OCI-LY7 (cell line): ENCODE data around the gene TM9SF3. TPM values are rescaled to one million over a fixed set of nuclear protein-coding genes. Genes with fewer than 3 reads are reported as not detected.

Experiments used
- BruUV-seq: library from RNA; stranded (reverse); fragments of 400-500 nt; replicated peaks from 2 replicates; lab custom pipeline; 2021; lab: Mats Ljungman, UMichigan
- CTCF ChIA-PET: fragments of 300-600 bp; sonication (Branson Sonifier 250); formaldehyde crosslinking; loops from one replicate; lab custom pipeline; 2022; ENCODE audit warnings: antibody characterized with exemption; ENCODE audit not compliant: unreplicated experiment; lab: Charles Lee
- POLR2A ChIA-PET: fragments of 300-600 bp; sonication (Branson Sonifier 250); formaldehyde crosslinking; loops from one replicate; lab custom pipeline; 2022; ENCODE audit warnings: antibody characterized with exemption; lab: Charles Lee
- DNase-seq: peaks from one replicate; pipeline ENCODE4 v3.0.0-alpha.2; 2015; ENCODE audit warnings: low spot score
- H2AFZ ChIP-seq: fragments of 200-600 bp; sonication (generic), shearing (Covaris generic); 2 replicates; pipeline ENCODE4 v1.6.1; 2014; ENCODE audit warnings: mild to moderate bottlenecking, antibody characterized with exemption, low read length, moderate library complexity
- H3K27ac ChIP-seq: fragments of 200-600 bp; sonication (generic); 2 replicates; pipeline ENCODE4 v1.5.1; 2014; ENCODE audit warnings: mixed run types, low read depth, mild to moderate bottlenecking, moderate library complexity, low read length, inconsistent platforms; ENCODE audit not compliant: poor library complexity, severe bottlenecking
- H3K36me3 ChIP-seq: fragments of 200-600 bp; sonication (generic); 2 replicates; pipeline ENCODE4 v1.6.1; 2014; ENCODE audit warnings: mild to moderate bottlenecking, antibody characterized with exemption, low read length, moderate library complexity, mixed read lengths; ENCODE audit not compliant: insufficient read depth
- H3K4me1 ChIP-seq: fragments of 200-600 bp; sonication (generic); 2 replicates; pipeline ENCODE4 v1.5.1; 2014; ENCODE audit warnings: mild to moderate bottlenecking, low read length; ENCODE audit not compliant: insufficient read depth, poor library complexity, severe bottlenecking
- H3K4me2 ChIP-seq: fragments of 200-600 bp; sonication (generic); 2 replicates; pipeline ENCODE4 v1.6.1; 2014; ENCODE audit warnings: mild to moderate bottlenecking, low read length
- H3K4me3 ChIP-seq: fragments of 200-600 bp; sonication (generic); 2 replicates; pipeline ENCODE4 v1.5.1; 2014; ENCODE audit warnings: mild to moderate bottlenecking, low read depth, low read length; ENCODE audit not compliant: poor library complexity, severe bottlenecking
- H3K79me2 ChIP-seq: fragments of 200-600 bp; sonication (generic); 2 replicates; pipeline ENCODE4 v1.6.1; 2016; ENCODE audit warnings: low read depth, mild to moderate bottlenecking, low read length, moderate library complexity, mixed read lengths; ENCODE audit not compliant: insufficient read depth
- H3K9me2 ChIP-seq: fragments of 200-600 bp; sonication (generic); 2 replicates; pipeline ENCODE4 v1.6.1; 2016; ENCODE audit warnings: mild to moderate bottlenecking, low read length, mixed read lengths; ENCODE audit not compliant: insufficient read depth
- H3K9me3 ChIP-seq: fragments of 200-600 bp; sonication (generic); 2 replicates; pipeline ENCODE4 v1.6.1; 2014; ENCODE audit warnings: mild to moderate bottlenecking, mixed run types, low read length, mixed read lengths
- H4K20me1 ChIP-seq: fragments of 200-600 bp; sonication (generic); 2 replicates; pipeline ENCODE4 v1.6.1; 2014; ENCODE audit warnings: mild to moderate bottlenecking, antibody characterized with exemption, low read length, moderate library complexity, mixed read lengths; ENCODE audit not compliant: insufficient read depth
- EZH2phosphoT487 ChIP-seq: fragments of 200-600 bp; sonication (generic); IDR thresholded peaks from 2 replicates; pipeline ENCODE4 v1.6.1; 2018; ENCODE audit warnings: low read depth, borderline replicate concordance, mild to moderate bottlenecking, mixed run types, antibody characterized with exemption, low read length, moderate library complexity, mixed read lengths
- intact Hi-C: fragments of 100-400 bp; cut with micrococcal nuclease; formaldehyde crosslinking; loops from one replicate; pipeline ENCODE4 v1.10.0; 2022; ENCODE audit not compliant: unreplicated experiment
- total RNA-seq, 2 experiments: library from RNA; depleted of rRNA in 1 of 2; stranded (reverse); fragments of >200 nt in 1 of 2; shearing (Covaris generic) in 1 of 2; gene quantifications; 2 replicates each; pipeline ENCODE4 v1.2.3, GENCODE V29; 2014 to 2022
- TF ChIP-seq, protein P1 (sequence below): fragments of 200-600 bp; sonication (generic); conservative IDR thresholded peaks from 2 replicates; pipeline ENCODE4 v1.5.1; 2014; ENCODE audit warnings: mild to moderate bottlenecking, antibody characterized with exemption, low read length, moderate library complexity, mixed read lengths

TM9SF3 gene
- total RNA-seq, 2 experiments from 2014 or later, result 23.0 to 88.8 TPM

- H3K79me2 ChIP-seq, result no peaks in the 10 kb centered on the region
- intact Hi-C loops, result no loop called here
- CTCF ChIA-PET, result no interaction called here
- H3K36me3 ChIP-seq, result peaks cover 93% of the 10 kb centered on the region
- no peak overlapping the region for H3K4me3 ChIP-seq
- POLR2A ChIA-PET, result no interaction called here
- DNase-seq, result no peak
- no peaks in the 10 kb centered on the region for H3K9me2 ChIP-seq
- no peaks in the 10 kb centered on the region; the same call in 1 of the 2 replicates for H3K9me3 ChIP-seq
- H3K4me1 ChIP-seq, result no peaks in the 10 kb centered on the region
- BruUV-seq, result no TSS peak
- H4K20me1 ChIP-seq, result no peaks in the 10 kb centered on the region
- H3K4me2 ChIP-seq, result no peak overlapping the region
- TF ChIP-seq, protein P1, sequence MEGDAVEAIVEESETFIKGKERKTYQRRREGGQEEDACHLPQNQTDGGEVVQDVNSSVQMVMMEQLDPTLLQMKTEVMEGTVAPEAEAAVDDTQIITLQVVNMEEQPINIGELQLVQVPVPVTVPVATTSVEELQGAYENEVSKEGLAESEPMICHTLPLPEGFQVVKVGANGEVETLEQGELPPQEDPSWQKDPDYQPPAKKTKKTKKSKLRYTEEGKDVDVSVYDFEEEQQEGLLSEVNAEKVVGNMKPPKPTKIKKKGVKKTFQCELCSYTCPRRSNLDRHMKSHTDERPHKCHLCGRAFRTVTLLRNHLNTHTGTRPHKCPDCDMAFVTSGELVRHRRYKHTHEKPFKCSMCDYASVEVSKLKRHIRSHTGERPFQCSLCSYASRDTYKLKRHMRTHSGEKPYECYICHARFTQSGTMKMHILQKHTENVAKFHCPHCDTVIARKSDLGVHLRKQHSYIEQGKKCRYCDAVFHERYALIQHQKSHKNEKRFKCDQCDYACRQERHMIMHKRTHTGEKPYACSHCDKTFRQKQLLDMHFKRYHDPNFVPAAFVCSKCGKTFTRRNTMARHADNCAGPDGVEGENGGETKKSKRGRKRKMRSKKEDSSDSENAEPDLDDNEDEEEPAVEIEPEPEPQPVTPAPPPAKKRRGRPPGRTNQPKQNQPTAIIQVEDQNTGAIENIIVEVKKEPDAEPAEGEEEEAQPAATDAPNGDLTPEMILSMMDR, result no peak
- TF ChIP-seq EZH2phosphoT487, result no peak
- H2AFZ ChIP-seq, result no peak overlapping the region
- no peak overlapping the region for H3K27ac ChIP-seq
Measured at GRCh38 chr10:96541921-96542320, 44.9 kb downstream of the TM9SF3 start.

DNA sequence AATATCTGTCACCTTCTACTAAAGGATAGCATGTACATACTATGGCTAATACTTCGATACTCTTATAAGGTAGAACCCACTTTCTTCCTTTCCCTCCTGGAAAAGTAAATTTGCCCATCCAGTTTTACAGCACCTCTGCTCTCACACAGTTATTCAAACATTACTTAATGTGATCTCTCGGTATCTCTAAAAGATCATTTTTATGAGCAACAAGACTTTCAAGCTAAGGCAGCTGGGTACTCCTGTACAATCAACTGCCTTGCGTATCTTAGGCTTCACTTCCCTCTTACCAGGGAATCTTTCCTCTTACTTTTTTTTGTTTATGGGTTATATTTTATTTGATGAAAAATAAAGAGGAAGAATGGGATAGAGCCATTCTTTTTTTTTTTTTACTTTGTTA is 46.6 kb downstream of the TM9SF3 start:
- H3K4me2 ChIP-seq, result no peak overlapping the region
- no peak overlapping the region for H2AFZ ChIP-seq
- POLR2A ChIA-PET, result interaction anchor here (0.7 kb wide), 3 partner anchors 43 to 874 kb away, joined by 3 to 8 read pairs (median 3); no protein-coding TSS in a partner anchor
- peaks cover 8% of the 10 kb centered on the region; the same call in 1 of the 2 replicates for H3K79me2 ChIP-seq
- peaks cover 82% of the 10 kb centered on the region for H3K36me3 ChIP-seq
- BruUV-seq, result no TSS peak
- TF ChIP-seq, protein P1, result no peak
- TF ChIP-seq EZH2phosphoT487, result no peak
- no peak overlapping the region for H3K4me3 ChIP-seq
- H3K4me1 ChIP-seq, result peaks cover 10% of the 10 kb centered on the region
- DNase-seq, result no peak
- no peaks in the 10 kb centered on the region; the same call in 1 of the 2 replicates for H3K9me3 ChIP-seq
- H4K20me1 ChIP-seq, result no peaks in the 10 kb centered on the region
- no peaks in the 10 kb centered on the region for H3K9me2 ChIP-seq
- no peak overlapping the region for H3K27ac ChIP-seq
- CTCF ChIA-PET, result no interaction called here
- intact Hi-C loops, result no loop called here

DNA sequence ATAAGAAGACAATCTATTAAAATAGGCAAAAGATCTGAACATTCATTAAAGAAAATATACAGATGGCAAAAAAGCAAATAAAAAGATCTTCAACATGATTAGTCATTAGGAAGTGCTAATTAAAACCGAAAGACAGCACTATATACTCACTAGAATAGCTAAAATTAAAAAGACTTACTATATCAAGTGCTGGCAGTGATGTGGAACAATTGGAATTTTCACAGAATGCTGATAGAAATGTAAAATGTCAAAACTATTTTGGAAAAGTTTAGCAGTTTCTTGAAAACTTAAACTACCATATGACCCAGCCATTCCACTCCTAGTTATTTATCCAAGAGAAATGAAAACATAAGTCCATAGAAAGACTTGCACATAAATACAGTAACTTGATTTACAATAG is 48.1 kb downstream of the TM9SF3 start:
- Histone ChIP-seq H3K36me3 (peaks cover 80% of the 10 kb centered on the region), H3K9me2 (no peaks in the 10 kb centered on the region), H3K4me1 (peaks cover 10% of the 10 kb centered on the region), H2AFZ (no peak overlapping the region), H3K4me2 (no peak overlapping the region), H3K9me3 (no peaks in the 10 kb centered on the region; the same call in 1 of the 2 replicates), H3K4me3 (no peak overlapping the region), H3K79me2 (peaks cover 11% of the 10 kb centered on the region; the same call in 1 of the 2 replicates), H4K20me1 (no peaks in the 10 kb centered on the region), H3K27ac (no peak overlapping the region)
- DNase-seq, result no peak
- ChIA-PET CTCF (no interaction called here), POLR2A (interaction anchor here (0.5 kb wide), 1 partner anchor 490 kb away, joined by 3 read pairs; no protein-coding TSS in a partner anchor)
- no TSS peak for BruUV-seq
- intact Hi-C loops, result no loop called here
- TF ChIP-seq EZH2phosphoT487, result no peak
- TF ChIP-seq, protein P1, result no peak
